ENCODE data around the gene EIF4G1.

EIF4G1 gene

GRCh38 chr3:184334470-184335158 is 20.2 kb downstream of the EIF4G1 start:
- TF ChIP-seq, protein P1, sequence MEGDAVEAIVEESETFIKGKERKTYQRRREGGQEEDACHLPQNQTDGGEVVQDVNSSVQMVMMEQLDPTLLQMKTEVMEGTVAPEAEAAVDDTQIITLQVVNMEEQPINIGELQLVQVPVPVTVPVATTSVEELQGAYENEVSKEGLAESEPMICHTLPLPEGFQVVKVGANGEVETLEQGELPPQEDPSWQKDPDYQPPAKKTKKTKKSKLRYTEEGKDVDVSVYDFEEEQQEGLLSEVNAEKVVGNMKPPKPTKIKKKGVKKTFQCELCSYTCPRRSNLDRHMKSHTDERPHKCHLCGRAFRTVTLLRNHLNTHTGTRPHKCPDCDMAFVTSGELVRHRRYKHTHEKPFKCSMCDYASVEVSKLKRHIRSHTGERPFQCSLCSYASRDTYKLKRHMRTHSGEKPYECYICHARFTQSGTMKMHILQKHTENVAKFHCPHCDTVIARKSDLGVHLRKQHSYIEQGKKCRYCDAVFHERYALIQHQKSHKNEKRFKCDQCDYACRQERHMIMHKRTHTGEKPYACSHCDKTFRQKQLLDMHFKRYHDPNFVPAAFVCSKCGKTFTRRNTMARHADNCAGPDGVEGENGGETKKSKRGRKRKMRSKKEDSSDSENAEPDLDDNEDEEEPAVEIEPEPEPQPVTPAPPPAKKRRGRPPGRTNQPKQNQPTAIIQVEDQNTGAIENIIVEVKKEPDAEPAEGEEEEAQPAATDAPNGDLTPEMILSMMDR (IDR thresholded peaks at IDR 0.05; ENCODE audit: low read depth, low read length, poor library complexity, severe bottlenecking) = no peak
- TF ChIP-seq EZH2phosphoT487 (IDR thresholded peaks at IDR 0.05; ENCODE audit: borderline replicate concordance, low read length) = no peak
- no peak overlapping the region for H3K4me2 ChIP-seq (ENCODE audit: low read length)
- H3F3A ChIP-seq (ENCODE audit: control insufficient read depth, insufficient read depth) = peaks cover 57% of the 10 kb centered on the region
- H3K9me2 ChIP-seq (replicated peaks; ENCODE audit: control insufficient read depth, low read length) = no peaks in the 10 kb centered on the region
- H3K27me3 ChIP-seq (ENCODE audit: control insufficient read depth, low read length) = peaks cover 3% of the 10 kb centered on the region; the same call in 1 of the 2 replicates
- H3K4me1 ChIP-seq (ENCODE audit: control insufficient read depth, low read length) = peaks cover 22% of the 10 kb centered on the region
- no peaks in the 10 kb centered on the region for H3K9me3 ChIP-seq (ENCODE audit: control insufficient read depth, insufficient read depth, low read length)
- H3K27ac ChIP-seq (ENCODE audit: low read depth, low read length) = no peak overlapping the region
- H4K20me1 ChIP-seq (ENCODE audit: control insufficient read depth, insufficient read depth, low read depth, low read length) = peaks cover 14% of the 10 kb centered on the region
- no peak overlapping the region for H3K4me3 ChIP-seq (ENCODE audit: low read length)
- peaks cover 58% of the 10 kb centered on the region for H3K36me3 ChIP-seq (ENCODE audit: control insufficient read depth, low read length)
- no peaks in the 10 kb centered on the region for H3K79me2 ChIP-seq (ENCODE audit: control insufficient read depth, low read length)

DNA sequence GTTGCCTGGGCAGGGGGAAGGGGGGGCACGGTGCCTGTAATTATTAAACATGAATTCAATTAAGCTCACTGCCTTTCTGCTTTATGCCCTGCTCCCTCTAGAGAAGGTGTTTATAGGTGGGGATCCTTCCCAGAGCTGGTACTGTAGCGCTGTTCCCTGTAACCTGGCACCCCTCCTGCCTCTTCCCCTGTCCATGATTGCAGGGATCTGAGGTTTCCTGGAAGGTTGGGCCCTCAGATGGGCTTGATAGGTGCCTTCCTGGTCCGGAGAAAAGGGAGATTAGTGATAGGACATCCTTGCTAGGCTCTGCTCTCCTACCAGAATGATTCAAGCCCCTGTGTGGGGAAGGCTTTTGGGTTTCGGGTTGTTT is 20.9 kb downstream of the EIF4G1 start:
- peaks cover 3% of the 10 kb centered on the region; the same call in 1 of the 2 replicates for H3K27me3 ChIP-seq (ENCODE audit: control insufficient read depth, low read length)
- peak overlapping the region; percentile 24; the same call in 1 of the 2 replicates for H3K27ac ChIP-seq (ENCODE audit: low read depth, low read length)
- peaks cover 22% of the 10 kb centered on the region for H3K4me1 ChIP-seq (ENCODE audit: control insufficient read depth, low read length)
- peaks cover 52% of the 10 kb centered on the region for H3K36me3 ChIP-seq (ENCODE audit: control insufficient read depth, low read length)
- H4K20me1 ChIP-seq (ENCODE audit: control insufficient read depth, insufficient read depth, low read depth, low read length) = peaks cover 14% of the 10 kb centered on the region
- peak overlapping the region; percentile 72 for H3K4me3 ChIP-seq (ENCODE audit: low read length)
- H3K9me2 ChIP-seq (replicated peaks; ENCODE audit: control insufficient read depth, low read length) = no peaks in the 10 kb centered on the region
- H3K79me2 ChIP-seq (ENCODE audit: control insufficient read depth, low read length) = no peaks in the 10 kb centered on the region
- H3F3A ChIP-seq (ENCODE audit: control insufficient read depth, insufficient read depth) = peaks cover 52% of the 10 kb centered on the region
- no peaks in the 10 kb centered on the region for H3K9me3 ChIP-seq (ENCODE audit: control insufficient read depth, insufficient read depth, low read length)
- TF ChIP-seq EZH2phosphoT487 (IDR thresholded peaks at IDR 0.05; ENCODE audit: borderline replicate concordance, low read length) = no peak
- H3K4me2 ChIP-seq (ENCODE audit: low read length) = peak overlapping the region; percentile 79

DNA sequence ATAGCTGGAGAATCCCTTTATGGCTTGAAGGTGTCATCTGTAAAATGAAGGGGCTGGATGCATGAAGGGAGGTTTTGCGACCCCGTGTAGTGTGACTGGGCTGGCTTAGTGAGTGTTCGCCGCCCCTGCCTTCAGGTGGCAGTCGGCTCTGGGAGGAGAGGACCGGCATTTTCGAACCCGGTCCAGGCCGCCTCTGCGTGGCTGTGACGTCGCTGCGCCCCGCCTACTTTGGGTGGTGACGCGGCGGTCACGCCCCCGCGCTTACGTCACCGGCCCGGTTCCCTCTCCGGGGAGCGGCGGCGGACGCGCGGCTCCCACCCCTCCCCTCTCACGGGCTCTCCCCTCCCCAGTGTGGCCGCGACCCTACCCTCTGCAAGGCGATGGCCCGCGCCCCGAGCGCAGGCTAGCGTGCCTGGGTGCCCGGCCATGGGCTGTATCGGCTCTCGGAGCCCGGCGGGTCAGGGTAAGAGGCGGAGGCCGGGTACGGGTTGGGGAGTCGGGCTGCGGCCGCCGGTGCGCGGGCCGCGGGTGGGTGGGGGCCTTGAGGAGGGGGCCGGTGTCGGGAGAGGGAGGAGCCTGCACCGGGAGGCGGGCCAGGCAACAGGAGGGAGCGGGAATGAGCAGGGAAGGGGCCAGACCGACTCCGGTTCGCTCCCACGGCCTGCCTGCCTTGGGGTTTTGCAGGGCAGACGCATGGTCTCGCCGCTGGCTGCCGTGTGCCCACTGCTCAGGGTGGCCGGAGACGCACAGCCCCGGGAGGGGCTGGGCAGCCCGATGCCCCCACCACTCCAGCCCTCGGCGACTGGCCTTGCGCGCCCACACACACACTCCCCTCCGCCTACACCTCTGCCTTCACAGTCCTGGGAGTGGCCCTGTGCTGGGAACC is 21.5 kb downstream of the EIF4G1 start:
- peaks cover 50% of the 10 kb centered on the region for H3F3A ChIP-seq (ENCODE audit: control insufficient read depth, insufficient read depth)
- no peaks in the 10 kb centered on the region for H3K9me2 ChIP-seq (replicated peaks; ENCODE audit: control insufficient read depth, low read length)
- peaks cover 47% of the 10 kb centered on the region for H3K36me3 ChIP-seq (ENCODE audit: control insufficient read depth, low read length)
- H3K79me2 ChIP-seq (ENCODE audit: control insufficient read depth, low read length) = no peaks in the 10 kb centered on the region
- peaks cover 22% of the 10 kb centered on the region for H3K4me1 ChIP-seq (ENCODE audit: control insufficient read depth, low read length)
- H3K27me3 ChIP-seq (ENCODE audit: control insufficient read depth, low read length) = peaks cover 3% of the 10 kb centered on the region; the same call in 1 of the 2 replicates
- TF ChIP-seq, protein P1 (IDR thresholded peaks at IDR 0.05; ENCODE audit: low read depth, low read length, poor library complexity, severe bottlenecking) = no peak
- TF ChIP-seq EZH2phosphoT487 (IDR thresholded peaks at IDR 0.05; ENCODE audit: borderline replicate concordance, low read length) = no peak
- H4K20me1 ChIP-seq (ENCODE audit: control insufficient read depth, insufficient read depth, low read depth, low read length) = peaks cover 14% of the 10 kb centered on the region
- no peaks in the 10 kb centered on the region for H3K9me3 ChIP-seq (ENCODE audit: control insufficient read depth, insufficient read depth, low read length)
- H3K27ac ChIP-seq (ENCODE audit: low read depth, low read length) = 0 out of 2 replicates have a peak overlapping the region, but pooled peaks have one; percentile 24
- peak overlapping the region; percentile 79 for H3K4me2 ChIP-seq (ENCODE audit: low read length)
- H3K4me3 ChIP-seq (ENCODE audit: low read length) = peak overlapping the region; percentile 72
